MM.1S (cell line): Measurements from ENCODE around the gene TRAK2.

Experiments
- DNase-seq: peaks from one replicate; pipeline ENCODE4 v3.0.0-alpha.2; 2015
- H2AFZ ChIP-seq: fragments of 300-600 bp; sonication (generic); 2 replicates; pipeline ENCODE4 v1.6.0; 2016; ENCODE audit warnings: antibody characterized with exemption, low read length
- H3F3A ChIP-seq: fragments of 300-600 bp; sonication (generic); 2 replicates; pipeline ENCODE4 v1.6.1; 2016; ENCODE audit warnings: mild to moderate bottlenecking, antibody characterized with exemption, low read length, moderate library complexity, mixed read lengths; ENCODE audit not compliant: insufficient read depth
- H3K27ac ChIP-seq: fragments of 300-600 bp; sonication (generic); 2 replicates; pipeline ENCODE4 v1.5.1; 2016; ENCODE audit warnings: mild to moderate bottlenecking, low read length
- H3K27me3 ChIP-seq: fragments of 300-600 bp; sonication (generic); replicated peaks from 2 replicates; pipeline ENCODE4 v1.6.0; 2016; ENCODE audit warnings: low read length; ENCODE audit not compliant: insufficient read depth
- H3K36me3 ChIP-seq: fragments of 300-600 bp; sonication (generic); replicated peaks from 2 replicates; pipeline ENCODE4 v1.6.1; 2016; ENCODE audit warnings: mild to moderate bottlenecking, low read length, mixed read lengths; ENCODE audit not compliant: insufficient read depth
- H3K4me1 ChIP-seq: fragments of 300-600 bp; sonication (generic); 2 replicates; pipeline ENCODE4 v1.6.1; 2016; ENCODE audit warnings: low read length, mixed read lengths
- H3K4me2 ChIP-seq: fragments of 300-600 bp; sonication (generic); 2 replicates; pipeline ENCODE4 v1.6.0; 2016; ENCODE audit warnings: low read depth, low read length
- H3K4me3 ChIP-seq: fragments of 300-600 bp; sonication (generic); 2 replicates; pipeline ENCODE4 v1.5.1; 2016; ENCODE audit warnings: low read length, mixed read lengths
- H3K79me2 ChIP-seq: fragments of 300-600 bp; sonication (generic); 2 replicates; pipeline ENCODE4 v1.6.1; 2016; ENCODE audit warnings: mixed run types, low read length, mixed read lengths
- H3K9ac ChIP-seq: fragments of 300-600 bp; sonication (generic); 2 replicates; pipeline ENCODE4 v1.6.1; 2016; ENCODE audit warnings: low read length, mixed read lengths
- H3K9me2 ChIP-seq: fragments of 300-600 bp; sonication (generic); replicated peaks from 2 replicates; pipeline ENCODE4 v1.6.1; 2016; ENCODE audit warnings: mild to moderate bottlenecking, low read length, mixed read lengths; ENCODE audit not compliant: insufficient read depth
- H3K9me3 ChIP-seq: fragments of 300-600 bp; sonication (generic); replicated peaks from 2 replicates; pipeline ENCODE4 v1.6.1; 2016; ENCODE audit warnings: mild to moderate bottlenecking, low read length, mixed read lengths; ENCODE audit not compliant: insufficient read depth
- H4K20me1 ChIP-seq: fragments of 300-600 bp; sonication (generic); 2 replicates; pipeline ENCODE4 v1.6.1; 2016; ENCODE audit warnings: mild to moderate bottlenecking, low read length, moderate library complexity, mixed read lengths; ENCODE audit not compliant: insufficient read depth
- EZH2 ChIP-seq: fragments of 300-600 bp; sonication (generic); optimal IDR thresholded peaks from 2 replicates; pipeline ENCODE3; 2017; ENCODE audit warnings: low read depth, mild to moderate bottlenecking, antibody characterized with exemption, low read length, mixed read lengths
- EZH2phosphoT487 ChIP-seq: fragments of 300-600 bp; sonication (generic); IDR thresholded peaks from 2 replicates; pipeline ENCODE4 v1.6.1; 2018; ENCODE audit warnings: antibody characterized with exemption, low read length
- TF ChIP-seq, protein P1 (sequence below): fragments of 300-600 bp; sonication (generic); IDR thresholded peaks from 2 replicates; pipeline ENCODE4 v1.5.1; 2016; ENCODE audit warnings: antibody characterized with exemption, low read length, mixed read lengths

Gene TRAK2

DNA sequence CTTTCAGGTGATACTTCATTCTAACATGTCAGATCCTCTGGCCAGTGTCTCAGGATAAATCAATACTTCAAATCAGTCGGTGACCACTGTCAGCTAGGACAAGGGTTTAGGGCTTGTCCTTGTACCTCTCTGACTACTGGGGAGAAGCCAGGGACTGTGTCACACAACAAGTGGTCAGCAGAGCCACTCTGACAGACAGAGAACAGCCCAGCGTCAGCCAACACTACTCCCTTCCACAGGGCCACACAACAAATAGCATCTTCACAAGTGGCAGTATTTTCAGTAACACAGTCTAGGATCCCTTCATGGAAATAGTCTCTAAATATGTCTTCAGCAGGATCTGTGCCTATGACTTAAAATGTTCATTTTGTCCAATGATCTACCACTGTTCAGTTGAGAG is 108.3 kb downstream of the TRAK2 start:
- no peaks in the 10 kb centered on the region for H3K27me3 ChIP-seq
- TF ChIP-seq, protein P1, sequence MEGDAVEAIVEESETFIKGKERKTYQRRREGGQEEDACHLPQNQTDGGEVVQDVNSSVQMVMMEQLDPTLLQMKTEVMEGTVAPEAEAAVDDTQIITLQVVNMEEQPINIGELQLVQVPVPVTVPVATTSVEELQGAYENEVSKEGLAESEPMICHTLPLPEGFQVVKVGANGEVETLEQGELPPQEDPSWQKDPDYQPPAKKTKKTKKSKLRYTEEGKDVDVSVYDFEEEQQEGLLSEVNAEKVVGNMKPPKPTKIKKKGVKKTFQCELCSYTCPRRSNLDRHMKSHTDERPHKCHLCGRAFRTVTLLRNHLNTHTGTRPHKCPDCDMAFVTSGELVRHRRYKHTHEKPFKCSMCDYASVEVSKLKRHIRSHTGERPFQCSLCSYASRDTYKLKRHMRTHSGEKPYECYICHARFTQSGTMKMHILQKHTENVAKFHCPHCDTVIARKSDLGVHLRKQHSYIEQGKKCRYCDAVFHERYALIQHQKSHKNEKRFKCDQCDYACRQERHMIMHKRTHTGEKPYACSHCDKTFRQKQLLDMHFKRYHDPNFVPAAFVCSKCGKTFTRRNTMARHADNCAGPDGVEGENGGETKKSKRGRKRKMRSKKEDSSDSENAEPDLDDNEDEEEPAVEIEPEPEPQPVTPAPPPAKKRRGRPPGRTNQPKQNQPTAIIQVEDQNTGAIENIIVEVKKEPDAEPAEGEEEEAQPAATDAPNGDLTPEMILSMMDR, result no peak
- TF ChIP-seq EZH2phosphoT487 (no peak), EZH2 (no peak)
- peak overlapping the region; percentile 51 for H3K4me2 ChIP-seq
- H3K79me2 ChIP-seq, result no peaks in the 10 kb centered on the region
- no peak overlapping the region for H3K4me3 ChIP-seq
- no peaks in the 10 kb centered on the region for H3K9me2 ChIP-seq
- H2AFZ ChIP-seq, result peak overlapping the region; percentile 24
- no peaks in the 10 kb centered on the region for H4K20me1 ChIP-seq
- peaks cover 17% of the 10 kb centered on the region for H3F3A ChIP-seq
- no peaks in the 10 kb centered on the region for H3K36me3 ChIP-seq
- DNase-seq, result no peak
- H3K9me3 ChIP-seq, result no peaks in the 10 kb centered on the region
- peaks cover 35% of the 10 kb centered on the region for H3K4me1 ChIP-seq
- peak overlapping the region; percentile 34; the same call in 1 of the 2 replicates for H3K9ac ChIP-seq
- peak overlapping the region; percentile 82 for H3K27ac ChIP-seq

DNA sequence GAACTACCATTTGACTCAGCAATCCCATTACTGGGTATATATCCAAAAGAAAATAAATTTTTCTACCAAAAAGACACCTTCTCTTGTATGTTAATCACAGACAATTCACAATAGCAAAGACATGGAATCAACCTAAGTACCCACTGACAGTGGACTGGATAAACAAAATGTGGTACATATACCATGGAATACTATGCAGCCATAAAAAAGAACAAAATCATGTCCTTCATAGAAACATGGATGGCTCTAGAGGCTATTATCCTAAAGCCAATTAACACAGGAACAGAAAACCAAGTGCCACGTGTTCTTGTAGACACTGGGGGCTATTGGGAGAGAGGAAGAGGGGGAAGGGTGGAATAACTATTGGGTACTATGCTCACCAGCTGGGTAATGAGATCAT is 121.8 kb downstream of the TRAK2 start:
- Histone ChIP-seq H3K4me3 (no peak overlapping the region), H3K9ac (no peak overlapping the region), H3K4me2 (no peak overlapping the region), H3K9me2 (no peaks in the 10 kb centered on the region), H3K36me3 (no peaks in the 10 kb centered on the region), H3K9me3 (no peaks in the 10 kb centered on the region), H3K27ac (no peak overlapping the region), H4K20me1 (no peaks in the 10 kb centered on the region), H3K4me1 (no peaks in the 10 kb centered on the region), H3K27me3 (no peaks in the 10 kb centered on the region), H3F3A (no peaks in the 10 kb centered on the region), H3K79me2 (no peaks in the 10 kb centered on the region), H2AFZ (no peak overlapping the region)
- no peak for DNase-seq
- TF ChIP-seq EZH2, result no peak
- TF ChIP-seq, protein P1, result no peak
- no peak for TF ChIP-seq EZH2phosphoT487

DNA sequence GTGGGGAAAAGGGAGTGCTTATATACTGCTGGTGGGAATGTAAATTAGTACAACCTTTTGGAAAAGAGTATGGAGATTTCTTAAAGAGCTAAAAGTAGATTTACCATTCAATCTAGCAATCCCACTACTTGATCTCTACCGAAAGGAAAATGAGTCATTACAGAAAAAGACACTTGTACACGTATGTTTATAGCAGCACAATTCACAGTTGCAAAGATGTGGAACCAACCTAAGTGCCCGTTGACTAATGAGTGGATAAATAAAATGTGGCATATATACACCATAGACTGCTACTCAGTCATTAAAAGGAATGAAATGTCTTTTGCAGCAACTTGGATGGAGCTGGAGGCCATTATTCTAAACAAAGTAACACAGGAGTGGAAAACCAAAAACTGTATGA is 123.6 kb downstream of the TRAK2 start:
- TF ChIP-seq, protein P1, result no peak
- TF ChIP-seq EZH2phosphoT487 (no peak), EZH2 (no peak)
- Histone ChIP-seq H3K27me3 (no peaks in the 10 kb centered on the region), H3K4me3 (no peak overlapping the region), H4K20me1 (no peaks in the 10 kb centered on the region), H3K4me1 (no peaks in the 10 kb centered on the region), H2AFZ (no peak overlapping the region), H3K27ac (no peak overlapping the region), H3K4me2 (no peak overlapping the region), H3K79me2 (no peaks in the 10 kb centered on the region), H3K9ac (no peak overlapping the region), H3K9me3 (no peaks in the 10 kb centered on the region; the same call in 1 of the 2 replicates), H3K36me3 (no peaks in the 10 kb centered on the region), H3F3A (no peaks in the 10 kb centered on the region), H3K9me2 (no peaks in the 10 kb centered on the region)
- no peak for DNase-seq
